ENCODE results near the gene NMRK2. TPM values are rescaled to one million over a fixed set of nuclear protein-coding genes. Genes with fewer than 3 reads are reported as not detected.

Gene NMRK2
- total RNA-seq, 1 donor from 2014 or later: not detected

- DNase-seq (ENCODE audit: extremely low spot score in 2 of 2): no peak
- no peaks in the 10 kb centered on the region for H3K27me3 ChIP-seq
- intact Hi-C loops (cut with DNase I): no loop called here
These were observed 36.8 kb downstream of the NMRK2 start for GRCh38 chr19:3969435-3970312.

GRCh38 chr19:3970313-3970807 is 37.5 kb downstream of the NMRK2 start:
- peaks cover 0 to 21% of the 10 kb centered on the region in 2 donors for H3K36me3 ChIP-seq
- H3K4me1 ChIP-seq: peaks cover 49% of the 10 kb centered on the region
- TF ChIP-seq POLR2A (IDR thresholded peaks at IDR 0.05) (no peak), POLR2AphosphoS5 (IDR thresholded peaks at IDR 0.05; ENCODE audit: insufficient read depth in 1 of 2, low read depth in 1 of 2) (no peak), CTCF (IDR thresholded peaks at IDR 0.05) (no peak)
- H3K27me3 ChIP-seq: no peaks in the 10 kb centered on the region
- H3K27ac ChIP-seq: peak overlapping the region; percentile 99
- peak overlapping the region; percentile 98 to 99 for H3K4me3 ChIP-seq
- intact Hi-C loops (cut with DNase I): no loop called here
- peak in 1 of 2 donors; percentile 88 for DNase-seq (ENCODE audit: extremely low spot score in 2 of 2)
- H3K9me3 ChIP-seq: no peaks in the 10 kb centered on the region

More at GRCh38 chr19:3969435-3970312, 36.8 kb downstream of the NMRK2 start:
- Histone ChIP-seq H3K36me3 (peaks cover 0 to 28% of the 10 kb centered on the region in 2 donors), H3K27ac (peak overlapping the region; percentile 99), H3K9me3 (no peaks in the 10 kb centered on the region), H3K4me1 (peaks cover 54% of the 10 kb centered on the region), H3K4me3 (peak overlapping the region; percentile 98 to 99)
- TF ChIP-seq POLR2AphosphoS5 (IDR thresholded peaks at IDR 0.05; ENCODE audit: insufficient read depth in 1 of 2, low read depth in 1 of 2): peak in 1 of 2 donors; percentile 55
- no peak for TF ChIP-seq CTCF (IDR thresholded peaks at IDR 0.05)
- TF ChIP-seq POLR2A (IDR thresholded peaks at IDR 0.05): no peak

GRCh38 chr19:3970808-3971598 is 38.1 kb downstream of the NMRK2 start, which contains the start of gene DAPK3:
TSS of gene DAPK3 (minus strand) at chr19:3971099. CDS start at chr19:3969735, 1,364 bp downstream.
- no peaks in the 10 kb centered on the region for H3K27me3 ChIP-seq
- H3K9me3 ChIP-seq: no peaks in the 10 kb centered on the region
- TF ChIP-seq POLR2A (IDR thresholded peaks at IDR 0.05): peak; percentile 51 to 97
- no peak for TF ChIP-seq CTCF (IDR thresholded peaks at IDR 0.05)
- TF ChIP-seq POLR2AphosphoS5 (IDR thresholded peaks at IDR 0.05; ENCODE audit: insufficient read depth in 1 of 2, low read depth in 1 of 2): peak; percentile 70 to 78
- intact Hi-C loops (cut with DNase I): no loop called here
- H3K4me3 ChIP-seq: peak within 1 kb of the TSS; percentile 98 to 99
- peak in 1 of 2 donors; percentile 98 for DNase-seq (ENCODE audit: extremely low spot score in 2 of 2)
- peak within 1 kb of the TSS; percentile 99 for H3K27ac ChIP-seq
- H3K36me3 ChIP-seq: peaks cover 0 to 25% of the 10 kb centered on the region in 2 donors
- peaks cover 45% of the 10 kb centered on the region for H3K4me1 ChIP-seq

- H3K36me3 ChIP-seq: peaks cover 0 to 47% of the 10 kb centered on the region in 2 donors
- DNase-seq (ENCODE audit: extremely low spot score in 2 of 2): no peak
- intact Hi-C loops (cut with DNase I): no loop called here
- no peak overlapping the region for H3K27ac ChIP-seq
- peaks cover 4% of the 10 kb centered on the region for H3K4me1 ChIP-seq
- no peaks in the 10 kb centered on the region for H3K9me3 ChIP-seq
- no peak for TF ChIP-seq CTCF (IDR thresholded peaks at IDR 0.05)
- no peak overlapping the region for H3K4me3 ChIP-seq
- no peaks in the 10 kb centered on the region for H3K27me3 ChIP-seq
These were observed 42.3 kb downstream of the NMRK2 start for GRCh38 chr19:3975144-3975543.
